Measurements from ENCODE around the gene TICAM1.
A peak's percentile ranks its signal among the peaks of the same experiment; 100 is the strongest.

Gene TICAM1

GRCh38 chr19:4768934-4769777 lies 62.4 kb downstream of the TICAM1 start:
- peak; percentile 34 for DNase-seq
